Measurements from ENCODE around the gene HIGD1C.

Gene HIGD1C

DNA sequence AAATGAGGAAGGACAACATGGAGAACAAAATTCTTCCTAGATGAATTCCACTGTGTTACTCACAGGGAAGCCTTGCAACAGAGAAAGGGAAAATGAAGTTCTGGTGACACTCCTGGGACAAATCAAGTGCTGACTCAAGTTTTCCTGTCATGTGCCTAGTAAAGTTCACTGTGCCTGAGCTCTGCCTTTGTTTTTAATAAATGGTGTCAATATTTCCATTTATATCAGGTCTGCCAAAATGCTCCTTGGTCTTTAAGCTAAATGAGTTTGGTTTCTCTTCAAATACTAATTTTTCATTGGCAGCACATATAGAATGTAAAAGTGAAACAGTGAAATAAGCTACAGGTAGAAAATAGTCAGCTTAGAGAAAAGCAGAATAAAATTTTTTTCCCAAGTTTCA, 33.0 kb downstream of the HIGD1C start:
- TF ChIP-seq CTCF (IDR thresholded peaks at IDR 0.05; ENCODE audit: low read depth, low read length): no peak
- no peak overlapping the region for H3K4me3 ChIP-seq (ENCODE audit: low read depth, low read length)

DNA sequence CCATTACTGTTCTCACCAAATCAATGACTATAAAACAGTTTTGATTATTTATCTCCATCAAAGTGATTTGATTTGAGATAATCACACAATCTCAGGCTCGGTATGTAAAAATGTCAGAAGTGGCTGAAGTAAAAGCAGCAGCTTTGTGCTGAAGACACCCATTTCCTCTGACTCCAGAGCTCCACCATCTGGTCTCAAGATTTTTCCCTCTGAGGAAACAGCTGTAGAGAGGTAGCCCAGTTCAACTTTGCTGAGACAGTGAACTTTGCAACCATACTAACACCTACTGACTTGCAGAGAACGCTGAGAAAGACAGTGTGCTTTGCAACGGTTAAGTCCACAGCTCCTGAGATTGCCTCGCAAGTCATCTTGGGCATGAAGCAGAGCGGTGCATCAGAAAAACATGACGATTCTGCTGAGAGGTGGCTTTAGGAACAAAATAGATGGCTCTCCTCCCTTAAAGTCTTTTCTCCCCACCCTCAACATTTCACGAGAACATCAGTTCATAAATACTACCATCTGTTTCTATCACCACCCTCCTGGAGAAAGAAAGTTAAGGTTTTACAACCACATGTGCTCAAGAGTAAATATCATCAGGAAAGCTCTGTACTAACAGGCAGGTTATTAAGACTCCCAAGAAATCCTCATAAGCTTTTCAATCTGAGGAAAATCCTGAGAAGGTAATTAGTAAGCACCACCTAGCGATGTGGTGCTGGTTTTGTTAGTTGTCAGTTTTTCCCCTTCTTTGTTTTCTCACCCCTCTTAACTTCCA, 34.8 kb downstream of the HIGD1C start:
- no peak overlapping the region for H3K4me3 ChIP-seq (ENCODE audit: low read depth, low read length)
- peak; percentile 63; the same call in 1 of the 2 replicates for TF ChIP-seq CTCF (IDR thresholded peaks at IDR 0.05; ENCODE audit: low read depth, low read length)

GRCh38 chr12:50988051-50988450, 35.7 kb downstream of the HIGD1C start:
- H3K4me3 ChIP-seq (ENCODE audit: low read depth, low read length): no peak overlapping the region
- no peak for TF ChIP-seq CTCF (IDR thresholded peaks at IDR 0.05; ENCODE audit: low read depth, low read length)

DNA sequence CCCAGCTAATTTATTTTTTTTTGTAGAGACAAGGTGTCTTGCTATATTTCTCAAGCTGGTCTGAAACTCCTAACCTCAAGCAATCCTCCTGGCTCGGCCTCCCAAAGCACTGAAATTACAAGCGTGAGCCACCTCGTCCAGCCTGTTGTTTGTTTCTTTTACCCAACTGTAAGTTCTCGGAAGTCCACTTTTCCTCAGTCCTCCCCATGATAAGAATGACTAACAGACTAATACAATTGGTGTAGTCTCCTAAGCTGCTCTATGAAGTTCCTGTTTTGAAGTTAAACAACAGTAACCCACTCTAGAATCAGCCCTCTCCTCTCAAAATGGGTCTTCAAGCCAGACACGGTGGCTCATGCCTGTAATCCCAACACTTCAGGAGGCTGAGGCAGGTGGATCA, 36.5 kb downstream of the HIGD1C start:
- TF ChIP-seq CTCF (IDR thresholded peaks at IDR 0.05; ENCODE audit: low read depth, low read length): no peak
- no peak overlapping the region for H3K4me3 ChIP-seq (ENCODE audit: low read depth, low read length)

- H3K4me3 ChIP-seq (ENCODE audit: low read depth, low read length): no peak overlapping the region
- TF ChIP-seq CTCF (IDR thresholded peaks at IDR 0.05; ENCODE audit: low read depth, low read length): no peak
Observed at GRCh38 chr12:50990147-50990727, 37.9 kb downstream of the HIGD1C start.

DNA sequence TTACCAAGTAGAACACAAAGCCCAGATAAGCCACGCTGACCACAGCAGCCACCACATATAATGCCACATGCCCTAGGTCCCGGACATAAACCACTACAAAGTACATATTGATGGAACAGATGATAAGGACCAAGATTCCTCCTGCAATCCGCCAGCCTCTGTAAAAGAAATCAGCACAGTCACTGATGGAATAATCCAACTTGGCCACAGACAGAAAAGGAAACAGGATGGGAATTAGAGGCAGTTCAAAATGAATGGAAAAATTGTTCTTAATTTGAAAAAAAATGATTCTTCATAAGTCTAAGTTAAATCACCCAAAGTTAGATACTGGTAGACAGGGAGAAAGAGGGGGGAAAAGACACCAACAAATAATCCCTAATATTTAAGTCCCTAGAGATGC, 38.4 kb downstream of the HIGD1C start:
- H3K4me3 ChIP-seq (ENCODE audit: low read depth, low read length): no peak overlapping the region
- TF ChIP-seq CTCF (IDR thresholded peaks at IDR 0.05; ENCODE audit: low read depth, low read length): no peak

DNA sequence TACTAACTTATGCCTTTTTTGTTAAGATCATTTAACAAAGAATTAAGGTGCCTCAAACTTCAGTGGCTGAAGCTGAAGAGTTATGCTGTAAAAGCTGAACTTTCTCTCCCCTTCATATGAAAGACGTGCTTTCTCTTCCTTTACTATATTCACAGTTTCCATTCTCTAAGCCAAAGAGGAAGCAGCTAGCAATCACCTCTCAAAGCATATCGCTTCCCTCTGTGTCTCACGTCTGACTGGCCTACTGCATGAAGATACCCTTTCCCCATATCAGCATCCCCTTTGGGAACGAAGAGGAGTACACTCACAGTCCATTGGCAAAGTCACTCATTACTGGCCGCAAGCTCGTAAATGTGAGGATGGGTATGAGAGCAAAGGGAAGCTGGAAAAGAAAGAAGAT, 38.9 kb downstream of the HIGD1C start:
- no peak overlapping the region for H3K4me3 ChIP-seq (ENCODE audit: low read depth, low read length)
- TF ChIP-seq CTCF (IDR thresholded peaks at IDR 0.05; ENCODE audit: low read depth, low read length): no peak
